Measurements from ENCODE around the gene RHOF.

GRCh38 chr12:121803861-121804416 lies 10.5 kb upstream of the RHOF start, which contains the start of gene SETD1B:
- TF ChIP-seq POLR2A (IDR thresholded peaks at IDR 0.05) (peak; percentile 53 to 63), CTCF (IDR thresholded peaks at IDR 0.05) (peak in 1 of 6 experiments; percentile 18)

Measured in adrenal gland (tissue), 5 donors.